IPS-20b (cell line): Measurements from ENCODE around the gene UNC50.

Experiments used
- H3K27ac ChIP-seq: one replicate; pipeline ENCODE4 v1.5.1; 2013; ENCODE audit warnings: low read length
- H3K27me3 ChIP-seq: 2 replicates; pipeline ENCODE4 v1.6.1; 2013; ENCODE audit warnings: mild to moderate bottlenecking, low read length, inconsistent platforms; ENCODE audit not compliant: insufficient read depth
- H3K36me3 ChIP-seq: 2 replicates; pipeline ENCODE4 v1.6.1; 2013; ENCODE audit warnings: low read depth, mild to moderate bottlenecking, inconsistent platforms, low read length, moderate library complexity; ENCODE audit not compliant: insufficient read depth
- H3K4me1 ChIP-seq: 2 replicates; pipeline ENCODE4 v1.6.1; 2013; ENCODE audit warnings: mild to moderate bottlenecking, control low read depth, inconsistent platforms, low read length, moderate library complexity; ENCODE audit not compliant: insufficient read depth
- H3K4me3 ChIP-seq: 2 replicates; pipeline ENCODE4 v1.5.1; 2013; ENCODE audit warnings: mild to moderate bottlenecking, low read length, inconsistent platforms
- H3K9ac ChIP-seq: 2 replicates; pipeline ENCODE4 v1.6.1; 2013; ENCODE audit warnings: low read depth, mild to moderate bottlenecking, inconsistent platforms, low read length, moderate library complexity
- H3K9me3 ChIP-seq: 2 replicates; pipeline ENCODE4 v1.6.1; 2013; ENCODE audit warnings: mild to moderate bottlenecking, low read depth, low read length, inconsistent platforms; ENCODE audit not compliant: insufficient read depth

Gene UNC50, protein sequence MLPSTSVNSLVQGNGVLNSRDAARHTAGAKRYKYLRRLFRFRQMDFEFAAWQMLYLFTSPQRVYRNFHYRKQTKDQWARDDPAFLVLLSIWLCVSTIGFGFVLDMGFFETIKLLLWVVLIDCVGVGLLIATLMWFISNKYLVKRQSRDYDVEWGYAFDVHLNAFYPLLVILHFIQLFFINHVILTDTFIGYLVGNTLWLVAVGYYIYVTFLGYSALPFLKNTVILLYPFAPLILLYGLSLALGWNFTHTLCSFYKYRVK

DNA sequence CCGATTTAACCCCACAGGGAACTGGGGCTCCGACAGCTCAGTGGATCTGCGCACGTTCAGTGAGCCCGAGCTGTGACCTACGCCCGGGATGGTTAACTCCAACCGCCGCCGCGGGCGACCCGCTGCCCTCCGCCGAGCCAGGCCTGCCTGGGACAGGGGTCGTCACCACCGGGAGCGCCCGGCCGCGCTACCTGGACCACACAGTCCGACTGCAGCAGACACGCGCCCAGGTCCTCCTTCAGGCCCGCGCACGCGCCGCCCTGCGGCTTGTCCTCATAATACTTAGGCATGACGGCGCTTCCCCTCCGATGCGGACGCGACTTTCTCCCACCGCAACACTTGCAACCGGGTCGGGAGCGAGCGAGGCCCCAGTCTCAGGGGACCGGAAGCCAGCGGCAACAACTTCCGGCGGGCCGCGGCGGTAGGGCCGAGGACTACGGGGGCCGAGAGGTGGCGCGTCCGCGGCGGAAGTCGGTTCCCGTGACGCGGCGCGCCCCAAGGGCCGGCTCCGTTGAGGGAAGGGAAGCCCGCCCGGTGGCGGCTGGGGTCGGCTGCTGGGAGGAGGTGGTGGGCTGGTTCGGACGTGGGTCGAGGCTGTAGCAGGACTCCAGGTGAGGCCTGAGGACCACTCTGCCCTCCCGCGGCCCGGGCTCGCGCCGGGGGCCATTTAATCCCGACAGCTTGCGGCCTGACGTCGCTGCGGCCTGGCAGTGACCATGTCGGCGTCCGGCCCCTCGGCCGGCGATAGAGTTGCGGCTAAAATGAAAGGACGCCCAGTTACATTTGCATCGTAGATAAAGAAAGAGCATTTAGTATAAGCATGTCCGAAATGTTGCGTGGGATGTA is at the start of gene UNC50, which contains the start of gene COA5:
UNC50 (plus strand) TSS at position 474 of the 846 bp plus-strand sequence. CDS start 1,171 bp downstream, outside the sequence.
COA5 (minus strand) TSS at position 397 of the 846 bp plus-strand sequence; CDS start at position 290, 107 bp downstream.
- Histone ChIP-seq H3K9me3 (no peaks in the 10 kb centered on the region), H3K27me3 (no peaks in the 10 kb centered on the region), H3K27ac (peak within 1 kb of the TSS; percentile 26), H3K36me3 (peaks cover 38% of the 10 kb centered on the region), H3K4me3 (peak within 1 kb of the TSS; percentile 79), H3K9ac (peak within 1 kb of the TSS; percentile 85), H3K4me1 (no peaks in the 10 kb centered on the region)

DNA sequence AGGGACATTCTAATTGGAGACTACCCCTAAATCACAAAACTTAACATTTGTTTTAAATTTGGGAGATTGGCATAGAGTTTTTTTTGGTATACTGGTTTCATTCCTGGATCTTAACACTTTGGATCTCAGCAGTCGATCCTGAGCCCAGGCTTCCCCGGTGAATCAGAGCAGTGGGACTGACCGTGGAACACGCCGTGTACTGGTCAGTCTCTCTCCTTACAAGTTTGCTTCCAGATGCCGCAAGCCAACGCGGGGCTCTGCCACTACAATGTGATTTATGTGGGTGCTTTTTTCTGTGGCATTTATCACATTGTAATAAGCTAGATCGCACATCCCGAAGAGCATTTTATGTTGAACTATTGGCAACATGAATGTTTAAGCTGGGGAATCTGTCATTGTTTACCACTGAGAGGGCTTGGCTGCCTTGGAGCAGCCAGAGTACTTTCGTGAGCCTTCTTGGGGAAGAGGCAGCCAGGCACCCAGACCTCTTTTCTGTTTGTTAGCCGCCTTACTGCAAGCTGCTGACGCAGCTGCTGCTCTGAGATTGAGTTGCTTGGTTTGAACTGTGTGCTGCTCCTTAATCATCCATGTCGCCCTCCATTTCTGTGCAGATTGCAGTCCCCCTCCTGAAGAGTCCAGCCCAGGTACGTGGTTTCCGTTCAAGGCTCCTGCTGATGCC is 49.4 kb upstream of the UNC50 start:
- Histone ChIP-seq H3K36me3 (peaks cover 88% of the 10 kb centered on the region), H3K27me3 (no peaks in the 10 kb centered on the region), H3K9ac (no peak overlapping the region), H3K4me3 (no peak overlapping the region), H3K4me1 (no peaks in the 10 kb centered on the region), H3K27ac (no peak overlapping the region), H3K9me3 (no peaks in the 10 kb centered on the region)

DNA sequence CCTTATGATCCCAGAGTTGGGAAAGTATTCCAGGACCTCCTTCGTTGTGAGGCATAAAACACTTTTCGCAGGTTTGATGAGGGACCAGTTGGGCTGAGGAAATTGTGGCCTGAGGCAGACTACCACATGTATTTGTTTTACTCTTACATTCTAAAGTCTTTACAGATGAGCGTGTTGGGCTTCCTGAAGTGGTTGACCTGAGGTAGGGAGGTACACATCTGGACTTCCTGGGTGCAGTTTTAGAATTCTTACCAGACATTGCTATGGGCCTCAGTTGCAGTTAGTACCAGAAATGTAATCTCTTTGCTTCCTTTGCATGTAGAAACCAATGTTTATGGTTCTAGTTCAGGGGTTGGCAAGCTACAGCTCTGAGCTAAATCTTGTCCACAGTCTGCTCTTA is 48.8 kb upstream of the UNC50 start:
- no peak overlapping the region for H3K27ac ChIP-seq
- no peak overlapping the region for H3K4me3 ChIP-seq
- H3K36me3 ChIP-seq: peaks cover 88% of the 10 kb centered on the region
- H3K4me1 ChIP-seq: no peaks in the 10 kb centered on the region
- no peak overlapping the region for H3K9ac ChIP-seq
- no peaks in the 10 kb centered on the region for H3K9me3 ChIP-seq
- no peaks in the 10 kb centered on the region for H3K27me3 ChIP-seq

DNA sequence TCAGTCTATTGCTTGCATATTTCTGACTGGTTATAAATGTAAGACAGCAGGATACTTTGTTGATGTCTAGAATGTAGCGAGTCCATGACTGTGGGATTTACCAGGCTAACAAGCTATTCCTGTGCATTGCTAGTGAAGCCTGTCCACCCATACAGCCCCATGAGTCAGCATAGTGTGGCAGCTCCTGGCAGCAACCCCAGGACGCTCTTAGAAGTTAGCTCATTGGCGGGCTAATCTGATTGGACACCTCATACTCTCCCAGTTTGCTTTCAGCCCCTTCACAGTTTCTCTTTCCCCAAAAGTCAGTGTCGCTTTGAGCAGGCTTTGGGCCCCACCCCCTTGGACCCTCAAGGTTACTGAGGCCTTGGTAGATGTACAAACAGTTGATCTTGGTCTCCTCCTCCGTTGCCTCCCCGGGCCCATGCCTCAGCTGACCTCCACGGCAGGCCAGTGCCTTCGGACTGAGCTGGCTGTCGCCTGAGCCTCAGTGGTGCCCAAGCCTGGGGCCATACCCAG is 48.1 kb upstream of the UNC50 start:
- Histone ChIP-seq H3K9me3 (no peaks in the 10 kb centered on the region), H3K27me3 (no peaks in the 10 kb centered on the region), H3K4me1 (no peaks in the 10 kb centered on the region), H3K4me3 (no peak overlapping the region), H3K9ac (no peak overlapping the region), H3K27ac (no peak overlapping the region), H3K36me3 (peaks cover 88% of the 10 kb centered on the region)

DNA sequence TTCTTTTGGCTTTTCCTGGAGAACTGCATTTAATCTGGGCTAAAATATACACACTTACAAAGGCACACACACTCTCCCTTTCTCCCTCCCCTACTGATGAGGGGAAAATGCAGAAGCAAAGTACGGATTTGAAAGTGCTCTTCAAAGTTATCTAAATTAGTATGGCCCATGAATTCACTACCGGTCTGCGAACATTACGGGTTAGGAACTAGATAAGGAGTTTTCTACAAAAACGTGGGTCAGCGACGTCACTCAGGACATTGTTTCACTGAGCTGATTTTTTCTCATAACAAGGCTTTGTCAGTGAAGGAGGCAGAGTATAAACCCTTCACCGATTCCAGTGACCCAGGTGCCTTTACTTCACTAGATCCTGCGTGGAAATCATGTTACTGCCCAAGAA is 47.4 kb upstream of the UNC50 start:
- Histone ChIP-seq H3K27me3 (no peaks in the 10 kb centered on the region), H3K9me3 (no peaks in the 10 kb centered on the region), H3K9ac (no peak overlapping the region), H3K4me1 (no peaks in the 10 kb centered on the region), H3K4me3 (no peak overlapping the region), H3K36me3 (peaks cover 88% of the 10 kb centered on the region), H3K27ac (no peak overlapping the region)

DNA sequence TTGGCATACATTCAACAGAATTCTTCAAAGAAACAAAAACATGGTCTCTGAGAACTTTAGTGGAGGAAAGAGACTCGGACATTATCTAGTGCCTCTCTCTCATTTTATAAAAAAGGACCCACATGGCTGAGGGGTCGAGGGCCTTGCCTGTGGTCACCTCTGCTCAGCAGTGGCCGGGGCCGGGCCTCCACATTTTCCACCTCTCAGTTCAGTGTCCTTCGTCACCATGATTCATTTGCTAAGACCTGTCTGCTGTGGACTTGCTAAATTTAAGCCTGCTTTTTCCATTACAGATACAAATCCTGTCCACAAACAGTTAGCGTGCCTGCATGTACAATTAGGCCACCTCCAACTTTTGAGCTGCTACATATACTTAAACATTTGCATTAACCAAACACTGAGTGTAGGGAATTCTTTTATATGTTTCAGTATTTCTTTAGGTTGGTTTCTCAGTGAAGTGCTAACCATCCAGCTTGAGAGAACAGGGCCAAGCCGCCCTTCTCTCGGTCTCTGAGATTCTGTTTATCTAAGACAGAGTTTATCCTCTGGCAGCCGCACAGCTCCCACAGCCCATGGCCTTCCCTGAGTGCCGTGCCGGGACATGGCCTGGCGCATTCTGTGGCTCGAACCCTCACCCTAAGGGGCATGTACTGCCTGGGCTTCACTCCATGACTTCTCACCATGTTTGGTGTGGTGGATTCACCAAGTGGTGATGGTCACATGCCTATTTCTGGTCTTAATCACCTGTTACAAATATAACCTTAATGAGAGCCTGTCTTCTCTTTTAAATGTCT is 46.3 kb upstream of the UNC50 start:
- H3K9ac ChIP-seq: no peak overlapping the region
- H3K9me3 ChIP-seq: no peaks in the 10 kb centered on the region
- H3K4me3 ChIP-seq: no peak overlapping the region
- H3K27ac ChIP-seq: no peak overlapping the region
- no peaks in the 10 kb centered on the region for H3K4me1 ChIP-seq
- H3K36me3 ChIP-seq: peaks cover 89% of the 10 kb centered on the region
- H3K27me3 ChIP-seq: no peaks in the 10 kb centered on the region

DNA sequence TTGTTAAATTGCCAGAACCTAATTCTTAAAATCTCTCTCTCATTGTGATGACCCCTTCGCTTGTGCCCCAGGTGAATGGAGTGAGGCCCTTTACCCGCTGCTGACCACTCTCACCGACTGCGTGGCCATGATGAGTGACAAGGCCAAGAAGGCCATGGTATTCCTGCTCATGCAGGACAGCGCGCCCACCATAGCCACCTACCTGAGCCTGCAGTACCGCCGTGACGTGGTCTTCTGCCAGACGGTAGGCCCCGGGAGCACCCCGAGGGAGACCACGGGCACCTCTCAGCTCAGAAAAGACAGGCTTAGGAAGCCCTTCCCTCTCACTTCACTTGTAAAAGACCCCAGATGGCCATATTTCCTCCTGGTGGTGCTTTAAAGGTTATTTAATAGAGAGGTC is 45.0 kb upstream of the UNC50 start:
- Histone ChIP-seq H3K27ac (no peak overlapping the region), H3K4me1 (no peaks in the 10 kb centered on the region), H3K36me3 (peaks cover 91% of the 10 kb centered on the region), H3K9ac (no peak overlapping the region), H3K27me3 (no peaks in the 10 kb centered on the region), H3K4me3 (no peak overlapping the region), H3K9me3 (no peaks in the 10 kb centered on the region)

DNA sequence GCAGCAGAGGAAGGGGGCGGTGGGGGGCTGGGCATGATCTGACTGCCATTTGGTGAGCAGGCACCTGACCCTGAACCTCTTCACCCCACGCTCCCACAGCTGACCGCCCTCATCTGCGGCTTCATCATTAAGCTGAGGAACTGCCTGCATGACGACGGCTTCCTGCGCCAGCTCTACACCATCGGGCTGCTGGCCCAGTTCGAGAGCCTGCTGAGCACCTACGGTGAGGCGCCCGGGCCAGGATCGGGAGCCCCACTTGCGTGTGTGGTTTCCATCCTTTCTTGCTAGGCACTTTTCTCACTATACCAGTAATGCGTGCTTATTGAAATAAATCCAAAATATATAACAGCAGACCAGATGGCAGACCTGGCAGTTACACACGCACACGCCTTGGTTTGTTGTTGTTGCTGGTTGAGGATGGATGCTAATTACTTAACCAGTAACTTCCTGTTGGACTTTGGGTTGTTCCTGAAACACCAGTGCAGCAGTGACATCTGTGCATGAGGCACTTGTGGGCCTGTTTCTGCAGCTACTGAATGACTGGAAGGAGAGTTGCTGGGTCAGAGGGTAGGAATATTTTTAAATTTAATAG is 43.8 kb upstream of the UNC50 start:
- no peak overlapping the region for H3K27ac ChIP-seq
- no peak overlapping the region for H3K9ac ChIP-seq
- H3K4me1 ChIP-seq: no peaks in the 10 kb centered on the region
- no peaks in the 10 kb centered on the region for H3K9me3 ChIP-seq
- H3K27me3 ChIP-seq: no peaks in the 10 kb centered on the region
- peaks cover 89% of the 10 kb centered on the region for H3K36me3 ChIP-seq
- no peak overlapping the region for H3K4me3 ChIP-seq

DNA sequence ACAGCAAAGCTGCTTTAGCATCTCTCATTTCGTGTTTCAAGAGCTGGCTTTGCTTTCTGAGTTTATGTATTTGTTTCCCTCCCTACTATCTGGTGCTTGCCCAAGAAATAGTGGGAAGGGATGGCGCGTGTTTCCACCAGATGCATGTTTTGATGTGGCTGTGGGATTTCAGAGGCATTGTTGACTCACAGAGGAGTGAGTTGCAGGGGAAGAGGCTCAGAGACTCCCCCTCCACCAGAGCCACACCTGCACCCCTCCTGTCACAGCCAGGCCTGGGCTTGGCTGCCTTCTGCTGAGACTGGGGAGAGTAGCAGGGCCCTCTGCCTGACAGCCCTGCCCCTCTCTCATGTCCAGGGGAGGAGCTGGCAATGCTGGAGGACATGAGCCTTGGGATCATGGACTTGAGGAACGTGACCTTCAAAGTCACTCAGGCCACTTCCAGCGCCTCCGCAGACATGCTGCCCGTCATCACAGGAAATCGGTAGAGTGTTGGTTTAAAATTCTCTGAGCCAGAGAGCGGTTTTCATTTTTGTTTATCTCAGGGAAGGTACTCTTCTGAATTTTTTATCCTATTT is 43.0 kb upstream of the UNC50 start:
- Histone ChIP-seq H3K9ac (no peak overlapping the region), H3K4me1 (no peaks in the 10 kb centered on the region), H3K36me3 (peaks cover 89% of the 10 kb centered on the region), H3K27ac (no peak overlapping the region), H3K27me3 (no peaks in the 10 kb centered on the region), H3K9me3 (no peaks in the 10 kb centered on the region), H3K4me3 (no peak overlapping the region)

DNA sequence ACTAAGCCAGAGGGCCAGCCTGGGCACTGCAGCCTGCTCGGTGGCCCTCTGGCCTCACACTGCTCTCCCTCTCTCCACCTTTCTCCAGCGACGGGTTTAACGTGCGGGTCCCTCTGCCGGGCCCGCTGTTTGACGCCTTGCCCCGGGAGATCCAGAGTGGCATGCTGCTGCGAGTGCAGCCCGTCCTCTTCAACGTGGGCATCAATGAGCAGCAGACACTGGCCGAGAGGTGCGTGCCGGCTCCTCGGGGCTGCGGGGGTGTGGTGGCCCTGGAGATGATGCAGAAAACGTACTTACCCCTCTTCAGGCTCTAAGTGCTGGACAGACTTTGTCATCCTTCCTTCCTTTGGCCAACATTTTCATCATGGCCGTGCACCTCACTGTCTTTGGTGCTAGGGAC is 42.4 kb upstream of the UNC50 start:
- Histone ChIP-seq H3K4me1 (no peaks in the 10 kb centered on the region), H3K9me3 (no peaks in the 10 kb centered on the region), H3K36me3 (peaks cover 89% of the 10 kb centered on the region), H3K27me3 (no peaks in the 10 kb centered on the region), H3K27ac (no peak overlapping the region), H3K9ac (no peak overlapping the region), H3K4me3 (no peak overlapping the region)
